ENCODE measurements around the gene FCGR3B.
"Not testable (repeated sequence)": the region's sequence is repeated elsewhere in the genome, so short reads cannot be mapped to it uniquely, and the experiment has no call there.

The FCGR3B gene

DNA sequence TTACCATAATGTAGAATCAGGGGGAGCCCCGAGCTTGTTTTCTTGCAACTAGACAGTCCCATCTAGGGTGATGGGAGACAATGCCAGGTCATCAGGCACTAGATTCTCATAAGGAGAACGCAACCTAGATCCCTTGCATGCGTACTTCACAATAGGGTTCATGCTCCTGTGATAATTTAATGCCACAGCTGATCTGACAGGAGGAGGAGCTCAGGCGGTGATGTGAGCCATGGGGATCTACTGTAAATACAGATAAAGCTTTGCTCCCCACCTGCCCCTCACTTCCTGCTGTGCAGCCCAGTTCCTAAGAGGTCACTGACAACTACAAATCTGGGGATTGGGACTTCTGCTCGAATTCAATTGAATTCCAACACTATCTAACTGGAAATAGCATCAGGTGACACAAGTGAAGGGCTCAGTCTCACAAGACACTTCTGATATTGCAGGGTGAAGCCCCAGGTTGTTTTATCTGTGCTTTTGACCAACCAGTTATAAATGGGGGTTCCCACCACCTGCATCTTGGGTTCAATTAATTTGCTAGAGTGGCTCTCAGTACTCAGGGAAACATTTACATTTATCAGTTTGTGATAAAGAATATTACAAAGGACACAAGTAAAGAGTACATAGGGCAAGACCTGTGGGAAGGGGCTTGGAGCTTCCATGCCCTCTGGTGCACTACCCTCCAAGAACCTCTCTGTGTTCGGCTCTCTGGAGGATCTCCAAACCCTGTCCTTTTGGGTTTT lies 7.4 kb upstream of the FCGR3B start:
- DNase-seq (ENCODE audit: low read depth) = not testable (repeated sequence)

GRCh38 chr1:161636976-161637375 lies 6.0 kb upstream of the FCGR3B start:
- DNase-seq (ENCODE audit: low read depth) = not testable (repeated sequence)

- not testable (repeated sequence) for DNase-seq (ENCODE audit: low read depth)
Measured at GRCh38 chr1:161636189-161636782, 5.3 kb upstream of the FCGR3B start.

GRCh38 chr1:161634993-161635392 lies 4.0 kb upstream of the FCGR3B start:
- DNase-seq (ENCODE audit: low read depth) = not testable (repeated sequence)

- not testable (repeated sequence) for DNase-seq (ENCODE audit: low read depth)
Measured at GRCh38 chr1:161630128-161630742, 741 bp downstream of the FCGR3B start.

DNA sequence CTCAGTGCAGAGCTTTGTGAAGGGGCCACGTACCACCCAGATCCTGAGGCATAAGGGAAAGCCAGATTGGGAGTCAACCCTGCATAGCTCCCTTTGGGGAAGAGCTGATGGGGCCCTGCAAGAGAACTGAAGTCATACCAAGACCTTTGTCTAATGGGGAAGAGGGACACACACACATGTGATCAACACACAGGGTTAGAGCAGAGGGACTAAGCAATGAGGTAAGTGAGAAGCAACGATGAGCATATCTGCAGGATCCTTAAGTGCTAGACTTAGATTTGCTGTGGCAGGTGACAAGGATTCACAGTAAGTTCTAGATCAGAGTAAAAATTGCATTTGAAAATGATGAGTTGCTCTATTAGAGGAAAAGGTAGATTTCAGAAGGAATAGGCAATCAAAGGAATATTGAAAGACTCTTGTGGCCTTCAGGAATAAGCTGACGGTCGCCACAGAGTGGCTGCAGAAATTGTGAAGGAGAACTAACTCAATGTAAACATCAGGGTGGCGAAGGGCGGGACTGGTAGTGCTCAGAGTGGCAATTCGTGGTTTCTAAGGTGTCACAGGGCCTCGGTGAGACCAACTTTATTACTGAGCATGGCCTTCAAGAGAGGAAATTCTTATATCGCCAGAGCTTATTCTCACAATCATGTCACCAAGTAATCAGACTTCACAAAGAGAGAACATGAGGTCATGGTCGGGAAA lies 4.4 kb downstream of the FCGR3B start:
- DNase-seq (ENCODE audit: low read depth) = not testable (repeated sequence)

DNA sequence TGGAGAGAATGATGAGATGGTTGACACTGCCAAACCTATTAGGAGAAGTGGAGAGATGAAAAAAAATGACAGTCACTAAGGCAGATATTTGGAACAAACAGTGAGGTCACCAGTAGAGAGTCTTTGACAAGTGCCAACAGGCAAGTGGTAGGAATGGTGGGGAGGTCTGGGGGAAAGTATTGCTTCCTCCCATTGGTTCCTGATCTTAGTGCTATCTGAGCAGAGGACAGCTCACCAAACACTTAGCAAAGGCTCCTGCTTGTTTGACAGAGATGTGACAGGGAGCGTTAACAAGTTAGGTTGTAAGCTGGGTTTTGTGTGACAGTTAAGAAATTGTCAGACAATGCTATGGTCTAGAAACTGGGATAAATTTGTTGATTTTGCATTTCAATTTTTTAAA lies 6.4 kb downstream of the FCGR3B start:
- not testable (repeated sequence) for DNase-seq (ENCODE audit: low read depth)

- DNase-seq (ENCODE audit: low read depth) = not testable (repeated sequence)
Measured at GRCh38 chr1:161623401-161624051, 7.5 kb downstream of the FCGR3B start.

GRCh38 chr1:161622054-161622453 lies 8.9 kb downstream of the FCGR3B start:
- not testable (repeated sequence) for DNase-seq (ENCODE audit: low read depth)

- DNase-seq (ENCODE audit: low read depth) = peak; percentile 77
Measured at GRCh38 chr1:161621181-161622000, 9.6 kb downstream of the FCGR3B start.

DNA sequence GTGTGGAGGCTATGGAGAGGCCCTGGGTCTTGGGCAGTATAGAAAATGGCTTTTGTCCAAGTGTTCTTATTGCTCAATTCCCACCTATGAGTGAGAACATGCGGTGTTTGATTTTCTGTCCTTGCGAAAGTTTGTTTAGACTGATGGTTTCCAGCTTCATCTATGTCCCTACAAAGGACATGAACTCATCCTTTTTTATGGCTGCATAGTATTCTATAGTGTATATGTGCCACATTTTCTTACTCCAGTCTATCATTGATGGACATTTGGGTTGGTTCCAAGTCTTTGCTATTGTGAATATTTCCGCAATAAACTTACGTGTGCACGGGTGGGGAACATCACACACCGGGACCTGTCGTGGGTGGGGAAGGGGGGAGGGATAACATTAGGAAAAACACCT lies 10.6 kb downstream of the FCGR3B start:
- not testable (repeated sequence) for DNase-seq (ENCODE audit: low read depth)

- not testable (repeated sequence) for DNase-seq (ENCODE audit: low read depth)
Measured at GRCh38 chr1:161618517-161618916, 12.5 kb downstream of the FCGR3B start.

DNA sequence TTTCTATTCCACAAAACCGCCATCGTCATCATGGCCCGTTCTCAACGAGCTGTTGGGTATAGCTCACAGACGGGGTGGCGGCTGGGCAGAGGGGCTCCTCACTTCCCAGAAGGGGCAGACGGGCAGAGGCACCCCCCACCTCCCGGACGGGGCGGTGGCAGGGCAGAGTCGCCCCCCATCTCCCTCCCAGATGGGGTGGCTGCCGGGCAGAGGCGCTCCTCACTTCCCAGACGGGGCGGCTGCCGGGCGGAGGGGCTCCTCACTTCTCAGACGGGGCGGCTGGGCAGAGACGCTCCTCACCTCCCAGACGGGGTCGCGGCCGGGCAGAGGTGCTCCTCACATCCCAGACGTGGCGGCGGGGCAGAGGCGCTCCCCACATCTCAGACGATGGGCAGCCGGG lies 14.6 kb downstream of the FCGR3B start:
- DNase-seq (ENCODE audit: low read depth) = not testable (repeated sequence)

DNA sequence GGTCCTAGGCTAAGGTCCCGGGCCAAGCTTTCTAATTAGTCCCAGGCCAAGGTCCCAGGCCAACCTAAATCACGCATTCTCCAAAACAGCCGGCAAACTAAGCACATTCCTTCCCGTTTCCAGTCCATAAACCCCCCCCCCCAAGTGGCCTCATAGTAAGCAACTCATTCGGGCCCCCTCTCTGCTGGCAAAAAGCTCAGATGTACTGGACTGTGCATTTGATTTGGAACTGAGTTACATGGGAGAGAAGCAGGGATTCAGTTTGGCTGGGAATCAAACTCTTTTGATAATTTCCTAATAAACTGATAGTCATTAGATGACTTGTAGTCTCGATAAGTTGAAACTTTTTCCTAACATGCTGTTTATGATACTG lies 17.8 kb downstream of the FCGR3B start:
- DNase-seq (ENCODE audit: low read depth) = not testable (repeated sequence)

GRCh38 chr1:161612322-161613141 lies 18.4 kb downstream of the FCGR3B start:
- DNase-seq (ENCODE audit: low read depth) = peak; percentile 92

DNA sequence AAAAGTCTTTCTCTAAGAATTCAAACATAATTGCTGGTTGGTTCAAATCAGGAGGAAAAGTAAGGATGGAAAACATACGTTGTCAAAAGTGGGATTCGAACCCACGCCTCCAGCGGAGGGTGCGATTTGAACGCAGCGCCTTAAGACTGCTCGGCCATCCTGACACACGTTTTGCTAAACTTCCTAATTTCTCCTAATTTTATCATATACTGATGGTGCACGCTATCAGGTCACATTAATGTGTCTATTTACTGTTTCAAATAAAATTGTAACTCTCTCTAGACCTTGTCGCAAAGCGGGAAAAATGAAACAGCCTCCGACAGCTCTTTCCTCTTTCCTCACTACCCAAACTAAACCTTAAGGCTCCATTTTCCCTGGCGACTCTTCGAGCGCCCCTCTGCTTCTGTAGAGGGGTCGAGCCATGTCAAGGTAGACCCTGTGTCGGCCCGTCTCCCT lies 19.1 kb downstream of the FCGR3B start:
- DNase-seq (ENCODE audit: low read depth) = not testable (repeated sequence)

GRCh38 chr1:161610198-161610597 lies 20.8 kb downstream of the FCGR3B start:
- DNase-seq (ENCODE audit: low read depth) = not testable (repeated sequence)

DNA sequence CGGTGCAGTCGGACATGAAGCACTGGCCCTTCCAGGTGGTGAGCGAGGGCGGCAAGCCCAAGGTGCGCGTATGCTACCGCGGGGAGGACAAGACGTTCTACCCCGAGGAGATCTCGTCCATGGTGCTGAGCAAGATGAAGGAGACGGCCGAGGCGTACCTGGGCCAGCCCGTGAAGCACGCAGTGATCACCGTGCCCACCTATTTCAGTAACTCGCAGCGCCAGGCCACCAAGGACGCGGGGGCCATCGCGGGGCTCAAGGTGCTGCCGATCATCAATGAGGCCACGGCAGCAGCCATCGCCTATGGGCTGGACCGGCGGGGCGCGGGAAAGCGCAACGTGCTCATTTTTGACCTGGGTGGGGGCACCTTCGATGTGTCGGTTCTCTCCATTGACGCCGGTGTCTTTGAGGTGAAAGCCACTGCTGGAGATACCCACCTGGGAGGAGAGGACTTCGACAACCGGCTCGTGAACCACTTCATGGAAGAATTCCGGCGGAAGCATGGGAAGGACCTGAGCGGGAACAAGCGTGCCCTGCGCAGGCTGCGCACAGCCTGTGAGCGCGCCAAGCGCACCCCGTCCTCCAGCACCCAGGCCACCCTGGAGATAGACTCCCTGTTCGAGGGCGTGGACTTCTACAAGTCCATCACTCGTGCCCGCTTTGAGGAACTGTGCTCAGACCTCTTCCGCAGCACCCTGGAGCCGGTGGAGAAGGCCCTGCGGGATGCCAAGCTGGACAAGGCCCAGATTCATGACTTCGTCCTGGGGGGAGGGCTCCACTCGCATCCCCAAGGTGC lies 24.2 kb downstream of the FCGR3B start:
- DNase-seq (ENCODE audit: low read depth) = not testable (repeated sequence)

Measured in HS-27A (cell line).